Hepatocyte (in vitro differentiated cells): Measurements from ENCODE around the gene IL1RAPL1. TPM values are rescaled to one million over a fixed set of nuclear protein-coding genes. Genes with fewer than 3 reads are reported as not detected.

Experiments
- DNase-seq: peaks from one replicate; pipeline ENCODE4 v3.0.0-alpha.2; 2016; ENCODE audit warnings: low spot score
- H2AFZ ChIP-seq: fragments of 200-600 bp; sonication (generic); 2 replicates; pipeline ENCODE4 v1.6.0; 2016; ENCODE audit warnings: antibody characterized with exemption, mild to moderate bottlenecking
- H3K27ac ChIP-seq: fragments of 200-600 bp; sonication (generic); 2 replicates; pipeline ENCODE4 v1.5.1; 2016; ENCODE audit warnings: mild to moderate bottlenecking
- H3K27me3 ChIP-seq: fragments of 200-600 bp; sonication (generic); 2 replicates; pipeline ENCODE4 v1.6.1; 2016
- H3K36me3 ChIP-seq: fragments of 200-600 bp; sonication (generic); replicated peaks from 2 replicates; pipeline ENCODE4 v1.5.1; 2016; ENCODE audit warnings: low read depth; ENCODE audit not compliant: insufficient read depth
- H3K4me1 ChIP-seq: fragments of 200-600 bp; sonication (generic); 2 replicates; pipeline ENCODE4 v1.5.1; 2016; ENCODE audit warnings: mild to moderate bottlenecking, moderate library complexity; ENCODE audit not compliant: insufficient read depth
- H3K4me2 ChIP-seq: fragments of 200-600 bp; sonication (generic); 2 replicates; pipeline ENCODE4 v1.6.0; 2016
- H3K4me3 ChIP-seq: fragments of 200-600 bp; sonication (generic); 2 replicates; pipeline ENCODE4 v1.5.1; 2016; ENCODE audit warnings: mild to moderate bottlenecking
- H3K79me2 ChIP-seq: fragments of 200-600 bp; sonication (generic); 2 replicates; pipeline ENCODE4 v1.6.0; 2017; ENCODE audit warnings: mild to moderate bottlenecking
- H3K9me2 ChIP-seq: fragments of 200-600 bp; sonication (generic); replicated peaks from 2 replicates; pipeline ENCODE4 v1.6.0; 2017; ENCODE audit warnings: mild to moderate bottlenecking; ENCODE audit not compliant: insufficient read depth
- H3K9me3 ChIP-seq: fragments of 200-600 bp; sonication (generic); 2 replicates; pipeline ENCODE4 v1.5.1; 2016; ENCODE audit warnings: low read depth, mild to moderate bottlenecking
- H4K20me1 ChIP-seq: fragments of 200-600 bp; sonication (generic); 2 replicates; pipeline ENCODE4 v1.6.0; 2016; ENCODE audit warnings: mild to moderate bottlenecking; ENCODE audit not compliant: insufficient read depth, poor library complexity, severe bottlenecking
- EZH2 ChIP-seq: fragments of 200-600 bp; sonication (generic); IDR thresholded peaks from 2 replicates; pipeline ENCODE4 v1.6.1; 2016; ENCODE audit warnings: antibody characterized with exemption, mild to moderate bottlenecking, borderline replicate concordance
- EZH2phosphoT487 ChIP-seq: fragments of 200-600 bp; sonication (generic); IDR thresholded peaks from one replicate; pipeline ENCODE4 v1.6.1; 2018; ENCODE audit warnings: antibody characterized with exemption, mild to moderate bottlenecking, low read depth, moderate library complexity; ENCODE audit not compliant: unreplicated experiment, severe bottlenecking
- WGBS: methylation state at CpG from one replicate; pipeline ENCODE4 v1.1.6; 2016; ENCODE audit warnings: low lambda C conversion rate; ENCODE audit errors: missing lambda C conversion rate; 5-methylcytosine and 5-hydroxymethylcytosine counted together
- polyA plus RNA-seq: library from polyadenylated mRNA; unstranded; fragments of >200 nt; fragmentation: Nextera tagmentation; extraction: Ambion mirVana; gene quantifications from 2 replicates; pipeline ENCODE4 v1.2.1, GENCODE V29; 2016
- total RNA-seq: library from RNA; depleted of rRNA; stranded (reverse); fragments of >200 nt; gene quantifications from 2 replicates; pipeline ENCODE4 v1.2.3, GENCODE V29; 2014
- TF ChIP-seq, protein P1 (sequence below): fragments of 200-600 bp; sonication (generic); IDR thresholded peaks from 2 replicates; pipeline ENCODE4 v1.5.1; 2016; ENCODE audit warnings: antibody characterized with exemption, mild to moderate bottlenecking; ENCODE audit not compliant: poor library complexity

IL1RAPL1 gene
- total and polyA plus RNA-seq, 2 experiments from 2014 or later: 0.89 to 2.7 TPM

GRCh38 chrX:29555465-29556091, 968.3 kb downstream of the IL1RAPL1 start:
- Histone ChIP-seq H4K20me1 (no peaks in the 10 kb centered on the region), H3K4me3 (no peak overlapping the region), H3K9me2 (no peaks in the 10 kb centered on the region), H2AFZ (no peak overlapping the region), H3K79me2 (no peaks in the 10 kb centered on the region), H3K4me1 (no peaks in the 10 kb centered on the region), H3K36me3 (no peaks in the 10 kb centered on the region), H3K4me2 (no peak overlapping the region), H3K27me3 (no peaks in the 10 kb centered on the region), H3K27ac (no peak overlapping the region), H3K9me3 (peaks cover 6% of the 10 kb centered on the region)
- WGBS: 79% methylated on average over 1 of the region's 1 CpG
- no peak for TF ChIP-seq EZH2phosphoT487
- TF ChIP-seq, protein P1, sequence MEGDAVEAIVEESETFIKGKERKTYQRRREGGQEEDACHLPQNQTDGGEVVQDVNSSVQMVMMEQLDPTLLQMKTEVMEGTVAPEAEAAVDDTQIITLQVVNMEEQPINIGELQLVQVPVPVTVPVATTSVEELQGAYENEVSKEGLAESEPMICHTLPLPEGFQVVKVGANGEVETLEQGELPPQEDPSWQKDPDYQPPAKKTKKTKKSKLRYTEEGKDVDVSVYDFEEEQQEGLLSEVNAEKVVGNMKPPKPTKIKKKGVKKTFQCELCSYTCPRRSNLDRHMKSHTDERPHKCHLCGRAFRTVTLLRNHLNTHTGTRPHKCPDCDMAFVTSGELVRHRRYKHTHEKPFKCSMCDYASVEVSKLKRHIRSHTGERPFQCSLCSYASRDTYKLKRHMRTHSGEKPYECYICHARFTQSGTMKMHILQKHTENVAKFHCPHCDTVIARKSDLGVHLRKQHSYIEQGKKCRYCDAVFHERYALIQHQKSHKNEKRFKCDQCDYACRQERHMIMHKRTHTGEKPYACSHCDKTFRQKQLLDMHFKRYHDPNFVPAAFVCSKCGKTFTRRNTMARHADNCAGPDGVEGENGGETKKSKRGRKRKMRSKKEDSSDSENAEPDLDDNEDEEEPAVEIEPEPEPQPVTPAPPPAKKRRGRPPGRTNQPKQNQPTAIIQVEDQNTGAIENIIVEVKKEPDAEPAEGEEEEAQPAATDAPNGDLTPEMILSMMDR: no peak
- no peak for TF ChIP-seq EZH2
- DNase-seq: no peak

DNA sequence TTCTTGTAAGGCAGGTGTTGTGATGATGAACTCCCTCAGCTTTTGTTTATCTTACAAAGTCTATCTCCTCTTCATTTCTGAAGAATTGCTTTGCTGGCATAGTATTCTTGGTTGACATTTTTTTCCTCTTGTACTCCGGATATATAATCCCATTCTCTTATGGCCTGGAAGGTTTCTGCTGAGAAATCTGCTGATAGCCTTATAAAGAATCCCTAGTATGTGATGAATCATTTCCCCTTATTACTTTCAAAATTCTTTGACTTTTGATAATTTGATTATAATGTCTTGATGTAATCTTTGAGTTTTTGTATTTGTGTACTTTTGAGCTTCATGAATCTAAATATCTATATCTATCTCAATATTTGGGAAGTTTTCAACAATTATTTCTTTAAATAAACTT, 972.8 kb downstream of the IL1RAPL1 start:
- Histone ChIP-seq H3K4me2 (no peak overlapping the region), H3K9me3 (peaks cover 6% of the 10 kb centered on the region), H3K79me2 (no peaks in the 10 kb centered on the region), H3K36me3 (no peaks in the 10 kb centered on the region), H4K20me1 (no peaks in the 10 kb centered on the region), H3K4me3 (no peak overlapping the region), H3K27me3 (no peaks in the 10 kb centered on the region), H2AFZ (no peak overlapping the region), H3K4me1 (no peaks in the 10 kb centered on the region), H3K27ac (no peak overlapping the region), H3K9me2 (no peaks in the 10 kb centered on the region)
- WGBS: 75% methylated on average over 1 of the region's 1 CpG
- DNase-seq: no peak
- TF ChIP-seq, protein P1: no peak
- TF ChIP-seq EZH2 (no peak), EZH2phosphoT487 (no peak)

DNA sequence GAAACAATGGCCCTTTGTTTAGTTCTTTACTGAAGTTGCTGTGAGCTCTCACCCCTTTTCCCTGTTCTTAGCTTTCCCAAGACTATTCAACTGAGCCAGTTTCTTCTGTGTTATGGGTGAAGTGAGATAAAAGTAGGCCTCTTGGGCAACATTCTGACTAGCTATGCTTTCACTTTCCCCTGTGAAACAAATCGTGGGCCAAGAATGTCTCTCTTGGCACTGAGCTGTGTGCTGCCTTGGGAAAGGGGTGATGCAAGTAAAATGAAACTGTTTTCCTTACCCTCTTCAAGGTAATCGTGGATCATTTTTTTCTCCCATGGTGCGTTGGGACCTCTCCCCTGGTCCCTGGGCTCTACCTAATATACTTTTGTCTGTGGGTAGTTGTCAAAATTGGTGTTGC, 974.2 kb downstream of the IL1RAPL1 start:
- Histone ChIP-seq H3K9me3 (peaks cover 6% of the 10 kb centered on the region), H3K27ac (no peak overlapping the region), H2AFZ (no peak overlapping the region), H3K4me2 (no peak overlapping the region), H3K4me3 (no peak overlapping the region), H4K20me1 (no peaks in the 10 kb centered on the region), H3K36me3 (no peaks in the 10 kb centered on the region), H3K9me2 (no peaks in the 10 kb centered on the region), H3K4me1 (no peaks in the 10 kb centered on the region), H3K27me3 (no peaks in the 10 kb centered on the region), H3K79me2 (no peaks in the 10 kb centered on the region)
- TF ChIP-seq, protein P1: no peak
- TF ChIP-seq EZH2phosphoT487: no peak
- no peak for TF ChIP-seq EZH2
- 54% methylated on average over 3 of the region's 3 CpGs for WGBS
- no peak for DNase-seq
